ENCODE measurements around the gene FBN1. TPM values are rescaled to one million over a fixed set of nuclear protein-coding genes. Genes with fewer than 3 reads are reported as not detected.

FBN1 gene
- total RNA-seq, 1 experiment from 2014 or later: 5.2 TPM

- no peak for ATAC-seq
- DNase-seq (ENCODE audit: low spot score): no peak
- TF ChIP-seq SMAD3 (CRISPR knock-in tag; IDR thresholded peaks at IDR 0.05; ENCODE audit: borderline replicate concordance): no peak
- no peak for TF ChIP-seq MAX (CRISPR knock-in tag; IDR thresholded peaks at IDR 0.05)
- TF ChIP-seq TP53 (CRISPR knock-in tag; IDR thresholded peaks at IDR 0.05): no peak
- TF ChIP-seq MLX (CRISPR knock-in tag; IDR thresholded peaks at IDR 0.05): no peak
- TF ChIP-seq ZNF317 (CRISPR knock-in tag; IDR thresholded peaks at IDR 0.05; ENCODE audit: borderline replicate concordance, low read depth): no peak
- TF ChIP-seq ERG (CRISPR knock-in tag; IDR thresholded peaks at IDR 0.05): no peak
- no peak for TF ChIP-seq TCF7 (CRISPR knock-in tag; IDR thresholded peaks at IDR 0.05; ENCODE audit: low read depth)
- no peak for TF ChIP-seq CDX4 (CRISPR knock-in tag; IDR thresholded peaks at IDR 0.05; ENCODE audit: borderline replicate concordance)
- no peak for TF ChIP-seq PRDM15 (CRISPR knock-in tag; IDR thresholded peaks at IDR 0.05)
- TF ChIP-seq SOX15 (CRISPR knock-in tag; IDR thresholded peaks at IDR 0.05): no peak
- POLR2A ChIA-PET: no interaction called here
- no peaks in the 10 kb centered on the region for H3K4me1 Mint-ChIP-seq
- H3K9me3 Mint-ChIP-seq: no peaks in the 10 kb centered on the region
- no peaks in the 10 kb centered on the region for H3K36me3 Mint-ChIP-seq
- CTCF ChIA-PET: no interaction called here
- no peaks in the 10 kb centered on the region for H3K27me3 Mint-ChIP-seq (ENCODE audit: low read depth)
- no peak overlapping the region for H3K27ac Mint-ChIP-seq
- H3K4me3 Mint-ChIP-seq: no peak overlapping the region
These were observed 198.5 kb downstream of the FBN1 start for GRCh38 chr15:48447058-48447457.

GRCh38 chr15:48442011-48442410 is 203.5 kb downstream of the FBN1 start:
- Mint-ChIP-seq H3K9me3 (no peaks in the 10 kb centered on the region), H3K27ac (no peak overlapping the region), H3K27me3 (ENCODE audit: low read depth) (no peaks in the 10 kb centered on the region), H3K4me1 (peaks cover 25% of the 10 kb centered on the region), H3K36me3 (no peaks in the 10 kb centered on the region), H3K4me3 (no peak overlapping the region)
- DNase-seq (ENCODE audit: low spot score): no peak
- ChIA-PET CTCF (no interaction called here), POLR2A (no interaction called here)
- no peak for ATAC-seq
- no peak for TF ChIP-seq ZNF396 (CRISPR knock-in tag; IDR thresholded peaks at IDR 0.05; ENCODE audit: borderline replicate concordance)
- no peak for TF ChIP-seq ZNF219 (CRISPR knock-in tag; IDR thresholded peaks at IDR 0.05; ENCODE audit: borderline replicate concordance)
- TF ChIP-seq RELA (CRISPR knock-in tag; IDR thresholded peaks at IDR 0.05; ENCODE audit: borderline replicate concordance): no peak
- TF ChIP-seq TCF7 (CRISPR knock-in tag; IDR thresholded peaks at IDR 0.05; ENCODE audit: low read depth): no peak
- no peak for TF ChIP-seq ELF4 (CRISPR knock-in tag; IDR thresholded peaks at IDR 0.05; ENCODE audit: low read depth)
- TF ChIP-seq NFATC4 (CRISPR knock-in tag; IDR thresholded peaks at IDR 0.05): no peak
- no peak for TF ChIP-seq SMAD4 (CRISPR knock-in tag; IDR thresholded peaks at IDR 0.05)
- no peak for TF ChIP-seq HMGXB4 (CRISPR knock-in tag; IDR thresholded peaks at IDR 0.05)
- TF ChIP-seq AFF4 (CRISPR knock-in tag; IDR thresholded peaks at IDR 0.05; ENCODE audit: borderline replicate concordance): no peak
- no peak for TF ChIP-seq CDX4 (CRISPR knock-in tag; IDR thresholded peaks at IDR 0.05; ENCODE audit: borderline replicate concordance)
- TF ChIP-seq NR1H2 (CRISPR knock-in tag; IDR thresholded peaks at IDR 0.05): no peak
- no peak for TF ChIP-seq RORB (CRISPR knock-in tag; IDR thresholded peaks at IDR 0.05)

Measured in WTC11 (cell line).